ENCODE data around the gene TMEM256. TPM values are rescaled to one million over a fixed set of nuclear protein-coding genes. Genes with fewer than 3 reads are reported as not detected.
A peak's percentile ranks its signal among the peaks of the same experiment; 100 is the strongest.

TMEM256 gene
- total RNA-seq, 2 experiments from 2014 or later, result 47.5 to 56.1 TPM

DNA sequence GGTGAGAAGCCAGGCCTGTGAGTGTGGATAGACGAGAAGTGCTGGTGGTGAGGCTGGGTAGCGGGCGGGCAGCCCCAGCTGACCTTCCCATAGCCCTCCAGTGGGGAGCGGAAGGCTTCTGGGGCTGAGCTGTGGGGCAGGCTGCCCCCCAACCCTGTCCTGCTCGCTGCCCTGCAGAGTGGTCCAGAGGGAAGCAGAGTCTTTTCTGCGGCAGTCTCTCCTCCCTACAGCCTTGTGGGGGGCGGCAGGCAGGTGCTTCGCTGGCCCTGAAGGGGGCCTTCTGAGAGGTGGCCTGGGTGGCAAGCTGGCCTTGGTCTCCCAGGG lies 7.5 kb upstream of the TMEM256 start:
- Mint-ChIP-seq H3K27me3 (no peaks in the 10 kb centered on the region), H3K9me3 (ENCODE audit: low read depth) (no peaks in the 10 kb centered on the region), H3K4me1 (peaks cover 4% of the 10 kb centered on the region), H3K36me3 (no peaks in the 10 kb centered on the region), H3K4me3 (no peak overlapping the region), H3K27ac (no peak overlapping the region)
- no peak for DNase-seq
- no peak for ATAC-seq
- CTCF ChIA-PET, result no interaction called here

DNA sequence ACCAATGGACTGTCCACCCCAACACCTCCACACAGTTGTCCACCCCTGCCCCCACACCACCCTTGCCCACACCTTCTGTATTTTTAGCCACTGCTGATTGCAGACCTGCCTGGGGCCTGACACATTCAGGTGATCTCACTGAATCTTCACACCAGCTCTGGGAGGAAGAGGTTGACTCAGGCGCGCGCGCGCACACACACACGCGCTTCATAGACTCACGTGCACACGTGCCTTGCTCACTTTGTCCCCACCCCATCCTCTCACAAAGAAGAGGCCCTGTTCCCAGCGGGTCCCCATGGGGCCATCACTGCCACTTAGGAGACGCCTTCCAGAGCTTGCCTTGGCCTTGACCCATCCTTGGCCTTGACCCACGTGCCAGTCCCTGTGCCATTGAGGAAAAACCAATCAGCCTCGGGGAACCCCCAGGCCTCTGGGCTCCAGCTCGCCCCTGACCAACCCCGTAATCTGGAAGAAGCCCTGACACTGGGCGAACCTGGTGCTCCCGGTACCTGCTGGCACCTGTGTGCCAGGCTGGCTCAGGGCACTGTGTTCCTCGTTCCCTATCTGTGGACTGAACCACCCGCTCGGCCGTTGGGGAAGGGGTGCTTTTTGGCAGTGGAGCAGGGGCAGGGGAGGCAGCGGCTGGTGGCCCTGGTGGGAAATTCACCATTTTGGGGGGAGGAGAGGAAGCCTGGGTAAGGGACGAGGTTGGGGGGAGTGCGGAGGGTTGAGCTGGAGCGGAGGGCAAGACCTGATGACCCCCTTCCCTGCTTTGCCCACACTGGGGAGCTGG lies 6.9 kb upstream of the TMEM256 start:
- peaks cover 5% of the 10 kb centered on the region for H3K27me3 Mint-ChIP-seq
- H3K4me3 Mint-ChIP-seq, result no peak overlapping the region
- CTCF ChIA-PET, result interaction anchor here (1.4 kb wide), 1 partner anchor 26 kb away, joined by 4 read pairs; no protein-coding TSS in a partner anchor

GRCh38 chr17:7409716-7410115 lies 5.8 kb upstream of the TMEM256 start:
- no peak for DNase-seq
- Mint-ChIP-seq H3K9me3 (ENCODE audit: low read depth) (no peaks in the 10 kb centered on the region), H3K4me1 (peaks cover 6% of the 10 kb centered on the region), H3K4me3 (no peak overlapping the region), H3K27me3 (peaks cover 9% of the 10 kb centered on the region), H3K27ac (no peak overlapping the region), H3K36me3 (no peaks in the 10 kb centered on the region)
- CTCF ChIA-PET, result interaction anchor here (1.4 kb wide), 1 partner anchor 27 kb away, joined by 4 read pairs; no protein-coding TSS in a partner anchor
- ATAC-seq, result no peak

More for the DNA sequence above, 6.9 kb upstream of the TMEM256 start:
- H3K36me3 Mint-ChIP-seq, result no peaks in the 10 kb centered on the region
- no peaks in the 10 kb centered on the region for H3K9me3 Mint-ChIP-seq (ENCODE audit: low read depth)
- H3K27ac Mint-ChIP-seq, result no peak overlapping the region
- DNase-seq (no peak), ATAC-seq (no peak)
- peaks cover 4% of the 10 kb centered on the region for H3K4me1 Mint-ChIP-seq

DNA sequence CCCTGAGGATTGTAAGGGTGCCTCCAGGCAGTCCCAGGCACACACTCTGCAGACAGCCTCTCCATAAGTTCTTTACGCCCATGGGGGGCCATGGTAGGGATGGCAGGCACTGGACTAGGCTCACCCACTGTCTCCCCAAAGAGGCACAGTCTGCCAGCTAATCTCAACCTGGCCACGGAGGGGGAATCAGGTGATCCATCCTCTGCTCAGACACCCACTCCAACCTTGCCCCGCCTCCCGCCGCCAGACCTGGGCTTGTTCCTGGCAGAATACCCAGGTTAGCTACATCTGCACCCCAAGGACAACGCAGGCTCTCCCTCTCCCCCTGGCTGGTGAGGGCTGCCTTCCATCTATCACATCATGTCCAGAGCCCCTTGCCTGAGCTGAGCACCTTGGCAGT lies 5.0 kb upstream of the TMEM256 start:
- ATAC-seq (no peak), DNase-seq (no peak)
- CTCF ChIA-PET, result no interaction called here
- H3K36me3 Mint-ChIP-seq, result no peaks in the 10 kb centered on the region
- no peak overlapping the region for H3K27ac Mint-ChIP-seq
- no peak overlapping the region for H3K4me3 Mint-ChIP-seq
- peaks cover 9% of the 10 kb centered on the region for H3K27me3 Mint-ChIP-seq
- peaks cover 6% of the 10 kb centered on the region for H3K4me1 Mint-ChIP-seq
- H3K9me3 Mint-ChIP-seq (ENCODE audit: low read depth), result no peaks in the 10 kb centered on the region

GRCh38 chr17:7408252-7408727 lies 4.4 kb upstream of the TMEM256 start:
- ATAC-seq, result no peak
- no peak for DNase-seq
- Mint-ChIP-seq H3K27ac (no peak overlapping the region), H3K36me3 (no peaks in the 10 kb centered on the region), H3K4me3 (no peak overlapping the region), H3K27me3 (peaks cover 9% of the 10 kb centered on the region), H3K4me1 (peaks cover 7% of the 10 kb centered on the region), H3K9me3 (ENCODE audit: low read depth) (no peaks in the 10 kb centered on the region)
- CTCF ChIA-PET, result interaction anchor here (1.7 kb wide), 1 partner anchor 28 kb away, joined by 8 read pairs; no protein-coding TSS in a partner anchor

GRCh38 chr17:7407485-7408251 lies 3.8 kb upstream of the TMEM256 start, which contains the start of gene NLGN2:
TSS of gene NLGN2 (plus strand) at chr17:7407845. CDS start at chr17:7408256, 411 bp downstream.
- no peak for DNase-seq
- peak within 1 kb of the TSS; percentile 62 for H3K27ac Mint-ChIP-seq
- H3K27me3 Mint-ChIP-seq, result peaks cover 9% of the 10 kb centered on the region
- no peaks in the 10 kb centered on the region for H3K36me3 Mint-ChIP-seq
- no peaks in the 10 kb centered on the region for H3K9me3 Mint-ChIP-seq (ENCODE audit: low read depth)
- peaks cover 13% of the 10 kb centered on the region for H3K4me1 Mint-ChIP-seq
- CTCF ChIA-PET, result interaction anchor here (1.2 to 1.7 kb wide), 2 partner anchors 14 to 29 kb away, joined by 3 to 8 read pairs; partner anchors contain the start of gene PLSCR3
- ATAC-seq, result no peak
- no peak within 1 kb of the TSS for H3K4me3 Mint-ChIP-seq

GRCh38 chr17:7407082-7407481 lies 3.2 kb upstream of the TMEM256 start:
- H3K36me3 Mint-ChIP-seq, result no peaks in the 10 kb centered on the region
- ATAC-seq, result no peak

GRCh38 chr17:7406235-7406825 lies 2.4 kb upstream of the TMEM256 start:
- no peak overlapping the region for H3K27ac Mint-ChIP-seq

More at GRCh38 chr17:7407082-7407481, 3.2 kb upstream of the TMEM256 start:
- Mint-ChIP-seq H3K4me3 (no peak overlapping the region), H3K27ac (no peak overlapping the region), H3K27me3 (peaks cover 9% of the 10 kb centered on the region), H3K9me3 (ENCODE audit: low read depth) (no peaks in the 10 kb centered on the region), H3K4me1 (peaks cover 13% of the 10 kb centered on the region)
- CTCF ChIA-PET, result interaction anchor here (1.2 to 1.7 kb wide), 2 partner anchors 13 to 29 kb away, joined by 3 to 8 read pairs; partner anchors contain the start of gene PLSCR3
- no peak for DNase-seq

GRCh38 chr17:7405350-7406234 lies 1.7 kb upstream of the TMEM256 start:
- DNase-seq, result no peak
- H3K36me3 Mint-ChIP-seq, result no peaks in the 10 kb centered on the region
- CTCF ChIA-PET, result interaction anchor here (0.9 to 4.0 kb wide), 3 partner anchors 22 to 50 kb away, joined by 3 to 34 read pairs (median 4); partner anchors contain the start of gene TMEM102
- ATAC-seq, result no peak
- H3K4me1 Mint-ChIP-seq, result peaks cover 15% of the 10 kb centered on the region
- peak overlapping the region; percentile 88 for H3K4me3 Mint-ChIP-seq
- H3K9me3 Mint-ChIP-seq (ENCODE audit: low read depth), result no peaks in the 10 kb centered on the region
- peaks cover 9% of the 10 kb centered on the region for H3K27me3 Mint-ChIP-seq
- no peak overlapping the region for H3K27ac Mint-ChIP-seq

More at GRCh38 chr17:7406235-7406825, 2.4 kb upstream of the TMEM256 start:
- DNase-seq (no peak), ATAC-seq (no peak)
- peaks cover 13% of the 10 kb centered on the region for H3K4me1 Mint-ChIP-seq
- H3K4me3 Mint-ChIP-seq, result peak overlapping the region; percentile 29
- H3K36me3 Mint-ChIP-seq, result no peaks in the 10 kb centered on the region
- CTCF ChIA-PET, result interaction anchor here (0.9 to 1.7 kb wide), 3 partner anchors 13 to 51 kb away, joined by 3 to 8 read pairs (median 3); partner anchors contain the start of gene PLSCR3
- no peaks in the 10 kb centered on the region for H3K9me3 Mint-ChIP-seq (ENCODE audit: low read depth)
- H3K27me3 Mint-ChIP-seq, result peaks cover 9% of the 10 kb centered on the region

DNA sequence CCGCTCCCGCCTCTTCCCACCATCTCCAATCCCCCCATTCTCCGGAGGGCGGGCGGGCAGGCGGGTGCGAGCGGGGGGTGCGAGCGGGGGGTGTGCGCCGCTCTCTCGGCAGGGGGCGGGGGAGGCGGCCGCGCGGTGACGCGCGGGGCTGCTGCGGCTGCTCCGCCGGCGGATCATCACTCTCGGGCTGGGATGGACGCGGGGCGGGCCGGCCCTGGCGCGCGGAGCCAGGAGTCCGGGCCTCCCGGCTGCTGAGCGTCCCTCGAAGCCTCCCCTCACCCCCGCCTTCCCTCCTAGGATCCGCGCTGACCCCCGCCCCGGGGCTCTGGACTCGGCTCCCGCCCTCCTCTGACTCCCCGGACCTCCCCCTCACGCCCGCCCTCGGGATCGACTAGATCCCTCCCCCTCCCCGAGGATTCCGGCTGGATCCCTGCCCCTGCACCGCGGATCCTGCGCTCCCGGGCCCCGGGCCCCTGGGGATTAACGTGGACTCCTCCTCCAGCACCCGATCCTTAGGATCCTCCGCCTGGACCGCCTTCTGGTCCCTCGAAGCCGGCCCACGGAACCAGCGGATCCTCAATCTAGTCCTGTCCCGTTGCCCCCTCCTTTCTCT lies 946 bp upstream of the TMEM256 start:
- Mint-ChIP-seq H3K27me3 (peaks cover 9% of the 10 kb centered on the region), H3K9me3 (ENCODE audit: low read depth) (no peaks in the 10 kb centered on the region), H3K27ac (peak overlapping the region; percentile 95), H3K36me3 (no peaks in the 10 kb centered on the region), H3K4me1 (peaks cover 15% of the 10 kb centered on the region), H3K4me3 (peak overlapping the region; percentile 88)
- CTCF ChIA-PET, result interaction anchor here (0.6 to 4.0 kb wide), 8 partner anchors 21 to 283 kb away, joined by 3 to 34 read pairs (median 3); partner anchors contain the start of genes TMEM102 and TP53
- DNase-seq, result peak; percentile 74
- peak; percentile 43 for ATAC-seq

DNA sequence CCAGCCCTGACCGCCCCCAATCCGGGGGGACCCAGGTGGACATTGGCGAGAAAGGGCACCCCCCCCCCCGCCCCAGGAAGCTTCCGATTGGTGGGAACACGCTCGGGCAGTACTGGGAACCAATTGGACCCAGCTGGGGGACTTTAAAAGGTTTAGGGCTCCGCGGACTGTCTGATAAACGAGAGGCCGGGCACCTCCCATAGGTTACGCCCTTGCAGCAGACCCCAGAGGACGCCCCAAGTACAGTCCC lies 245 bp downstream of the TMEM256 start:
- peaks cover 15% of the 10 kb centered on the region for H3K4me1 Mint-ChIP-seq
- no peaks in the 10 kb centered on the region for H3K36me3 Mint-ChIP-seq
- H3K9me3 Mint-ChIP-seq (ENCODE audit: low read depth), result no peaks in the 10 kb centered on the region
- no peak for ATAC-seq
- peak overlapping the region; percentile 88 for H3K4me3 Mint-ChIP-seq
- CTCF ChIA-PET, result interaction anchor here (0.7 to 4.0 kb wide), 9 partner anchors 11 to 157 kb away, joined by 3 to 34 read pairs (median 3); partner anchors contain the start of gene TMEM102
- DNase-seq, result no peak
- H3K27me3 Mint-ChIP-seq, result peaks cover 9% of the 10 kb centered on the region
- peak overlapping the region; percentile 95 for H3K27ac Mint-ChIP-seq
